MCF 10A (cell line): ENCODE results near the gene VAV2. TPM values are rescaled to one million over a fixed set of nuclear protein-coding genes. Genes with fewer than 3 reads are reported as not detected.

ENCODE experiments used
- BruUV-seq: library from RNA; stranded (reverse); fragments of 400-500 nt; replicated peaks from 2 replicates; lab custom pipeline; 2021; lab: Mats Ljungman, UMichigan
- CTCF ChIA-PET: fragments of 300-600 bp; sonication (Branson Sonifier 250); formaldehyde crosslinking; extraction: SDS; loops from one replicate; lab custom pipeline; 2021; ENCODE audit warnings: antibody characterized with exemption, inconsistent platforms; lab: Yijun Ruan, JAX
- POLR2A ChIA-PET: fragments of 300-600, 350-650 bp; sonication (Branson Sonifier 250); formaldehyde crosslinking; extraction: SDS; loops from one replicate; lab custom pipeline; 2020; ENCODE audit warnings: antibody characterized with exemption, inconsistent platforms; lab: Yijun Ruan, JAX
- DNase-seq: peaks from one replicate; pipeline ENCODE4 v3.0.0-alpha.2; 2018; ENCODE audit not compliant: unreplicated experiment
- H3K27ac Mint-ChIP-seq: one replicate; pipeline ENCODE4 v1.8.0; 2022; ENCODE audit warnings: mild to moderate bottlenecking, low read depth, mixed read lengths; ENCODE audit not compliant: unreplicated experiment
- H3K27me3 Mint-ChIP-seq: one replicate; pipeline ENCODE4 v1.8.0; 2022; ENCODE audit warnings: mixed read lengths; ENCODE audit not compliant: insufficient read depth, unreplicated experiment
- H3K36me3 Mint-ChIP-seq: one replicate; pipeline ENCODE4 v1.8.0; 2022; ENCODE audit warnings: mild to moderate bottlenecking, moderate library complexity, mixed read lengths; ENCODE audit not compliant: insufficient read depth, unreplicated experiment
- H3K4me1 Mint-ChIP-seq: one replicate; pipeline ENCODE4 v1.8.0; 2022; ENCODE audit warnings: mixed read lengths; ENCODE audit not compliant: insufficient read depth, unreplicated experiment
- H3K4me3 Mint-ChIP-seq: one replicate; pipeline ENCODE4 v1.8.0; 2022; ENCODE audit warnings: mild to moderate bottlenecking, moderate library complexity, mixed read lengths; ENCODE audit not compliant: unreplicated experiment
- H3K9me3 Mint-ChIP-seq: one replicate; pipeline ENCODE4 v1.8.0; 2022; ENCODE audit warnings: mixed read lengths; ENCODE audit not compliant: unreplicated experiment
- CTCF ChIP-seq: fragments of 200-600 bp; IDR thresholded peaks from one replicate; pipeline ENCODE4 v1.8.0; 2022; ENCODE audit warnings: antibody characterized with exemption, mild to moderate bottlenecking; ENCODE audit not compliant: unreplicated experiment
- intact Hi-C: fragments of 100-400 bp; cut with micrococcal nuclease; formaldehyde crosslinking; loops from 2 replicates; pipeline ENCODE4 v1.14.1; 2022
- total RNA-seq: library from RNA; stranded (reverse); gene quantifications from 2 replicates; pipeline ENCODE4 v1.2.3, GENCODE V29; 2022

Gene VAV2
- total RNA-seq, 1 experiment from 2014 or later, result 31.0 TPM

- Mint-ChIP-seq H3K27ac (no peak overlapping the region), H3K4me3 (no peak overlapping the region), H3K27me3 (no peaks in the 10 kb centered on the region), H3K9me3 (no peaks in the 10 kb centered on the region), H3K4me1 (no peaks in the 10 kb centered on the region), H3K36me3 (peaks cover 39% of the 10 kb centered on the region)
- DNase-seq, result no peak
- POLR2A ChIA-PET, result interaction anchor here (0.9 kb wide), 1 partner anchor 11 kb away, joined by 3 read pairs; no protein-coding TSS in a partner anchor
- no TSS peak for BruUV-seq
- intact Hi-C loops, result no loop called here
- CTCF ChIA-PET, result interaction anchor here (2.4 kb wide), 1 partner anchor 219 kb away, joined by 15 read pairs; no protein-coding TSS in a partner anchor
- no peak for TF ChIP-seq CTCF
These were observed 217.3 kb downstream of the VAV2 start for GRCh38 chr9:133774799-133775198.

- no peaks in the 10 kb centered on the region for H3K27me3 Mint-ChIP-seq
- no TSS peak for BruUV-seq
- ChIA-PET CTCF (interaction anchor here (0.7 to 2.4 kb wide), 4 partner anchors 8 to 220 kb away, joined by 3 to 15 read pairs (median 8); no protein-coding TSS in a partner anchor), POLR2A (interaction anchor here (0.5 to 0.9 kb wide), 2 partner anchors 10 to 217 kb away, joined by 3 read pairs; no protein-coding TSS in a partner anchor)
- H3K36me3 Mint-ChIP-seq, result peaks cover 41% of the 10 kb centered on the region
- no peaks in the 10 kb centered on the region for H3K9me3 Mint-ChIP-seq
- DNase-seq, result no peak
- H3K4me3 Mint-ChIP-seq, result no peak overlapping the region
- no peaks in the 10 kb centered on the region for H3K4me1 Mint-ChIP-seq
- TF ChIP-seq CTCF, result no peak
- no peak overlapping the region for H3K27ac Mint-ChIP-seq
- intact Hi-C loops, result no loop called here
These were observed 218.1 kb downstream of the VAV2 start for GRCh38 chr9:133773889-133774655.

- Mint-ChIP-seq H3K9me3 (no peaks in the 10 kb centered on the region), H3K27ac (no peak overlapping the region), H3K36me3 (peaks cover 46% of the 10 kb centered on the region), H3K27me3 (no peaks in the 10 kb centered on the region), H3K4me1 (no peaks in the 10 kb centered on the region), H3K4me3 (no peak overlapping the region)
- POLR2A ChIA-PET, result no interaction called here
- CTCF ChIA-PET, result interaction anchor here (2.0 to 2.4 kb wide), 2 partner anchors 9 to 221 kb away, joined by 12 to 15 read pairs; no protein-coding TSS in a partner anchor
- intact Hi-C loops, result no loop called here
- no peak for TF ChIP-seq CTCF
- no TSS peak for BruUV-seq
- DNase-seq, result no peak
These were observed 219.5 kb downstream of the VAV2 start for GRCh38 chr9:133772581-133772980.
